ENCODE data around the gene ELOVL5. TPM values are rescaled to one million over a fixed set of nuclear protein-coding genes. Genes with fewer than 3 reads are reported as not detected.

The ELOVL5 gene
- total and polyA plus RNA-seq, 4 donors, result 22.1 to 77.8 (median 57.8) TPM

GRCh38 chr6:53313784-53314400, 34.9 kb downstream of the ELOVL5 start:
- no peak for DNase-seq (ENCODE audit: low spot score)
- no peaks in the 10 kb centered on the region for H3K9me3 ChIP-seq (ENCODE audit: control insufficient read depth in 4 of 4, low read length in 3 of 4)
- H3K36me3 ChIP-seq (ENCODE audit: control insufficient read depth in 4 of 4, insufficient read depth in 3 of 4, low read depth in 1 of 4, low read length in 3 of 4), result no peaks in the 10 kb centered on the region
- WGBS, result 82% methylated on average over 4 of the region's 4 CpGs
- TF ChIP-seq SP1 (IDR thresholded peaks at IDR 0.05) (no peak), GABPA (IDR thresholded peaks at IDR 0.05 in 1 of 2, conservative IDR thresholded peaks at IDR 0.05 in 1 of 2) (no peak), YY1 (IDR thresholded peaks at IDR 0.05) (no peak), FOXA1 (IDR thresholded peaks at IDR 0.05) (no peak), EGR1 (IDR thresholded peaks at IDR 0.05; ENCODE audit: low read depth in 2 of 2) (no peak), HNF4A (conservative IDR thresholded peaks at IDR 0.05) (no peak), CTCF (IDR thresholded peaks at IDR 0.05; ENCODE audit: low read depth, low read length, missing input control) (no peak), TAF1 (conservative IDR thresholded peaks at IDR 0.05) (no peak), HNF4G (IDR thresholded peaks at IDR 0.05) (no peak), FOXA2 (IDR thresholded peaks at IDR 0.05) (no peak), ZBTB33 (IDR thresholded peaks at IDR 0.05) (no peak), RAD21 (IDR thresholded peaks at IDR 0.05) (no peak), RXRA (IDR thresholded peaks at IDR 0.05) (no peak), NR2F2 (IDR thresholded peaks at IDR 0.05) (no peak), REST (IDR thresholded peaks at IDR 0.05) (no peak), JUND (IDR thresholded peaks at IDR 0.05) (no peak)
- TF ChIP-seq, protein P1, sequence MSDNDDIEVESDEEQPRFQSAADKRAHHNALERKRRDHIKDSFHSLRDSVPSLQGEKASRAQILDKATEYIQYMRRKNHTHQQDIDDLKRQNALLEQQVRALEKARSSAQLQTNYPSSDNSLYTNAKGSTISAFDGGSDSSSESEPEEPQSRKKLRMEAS (IDR thresholded peaks at IDR 0.05), result no peak
- TF ChIP-seq, protein P2, sequence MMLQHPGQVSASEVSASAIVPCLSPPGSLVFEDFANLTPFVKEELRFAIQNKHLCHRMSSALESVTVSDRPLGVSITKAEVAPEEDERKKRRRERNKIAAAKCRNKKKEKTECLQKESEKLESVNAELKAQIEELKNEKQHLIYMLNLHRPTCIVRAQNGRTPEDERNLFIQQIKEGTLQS (IDR thresholded peaks at IDR 0.05), result no peak
- peaks cover 3 to 21% (median 14%) of the 10 kb centered on the region in 4 donors for H3K4me1 ChIP-seq (ENCODE audit: control insufficient read depth in 4 of 4, insufficient read depth in 4 of 4, low read length in 3 of 4)
- no peaks in the 10 kb centered on the region for H3K27me3 ChIP-seq (ENCODE audit: control insufficient read depth in 4 of 4, insufficient read depth in 4 of 4, low read length in 3 of 4)
- H3K27ac ChIP-seq (ENCODE audit: low read depth in 1 of 2, low read length in 2 of 2), result no peak overlapping the region
- H3K9ac ChIP-seq (ENCODE audit: low read depth in 1 of 2, low read length in 2 of 2), result no peak overlapping the region
- H3K4me3 ChIP-seq (ENCODE audit: low read depth in 1 of 3, low read length in 3 of 3), result no peak overlapping the region
